ENCODE data around the gene MSI2. TPM values are rescaled to one million over a fixed set of nuclear protein-coding genes. Genes with fewer than 3 reads are reported as not detected.

MSI2 gene
- total RNA-seq, 2 donors from 2014 or later: 88.3 to 114 TPM

GRCh38 chr17:57549468-57549867 lies 293.1 kb downstream of the MSI2 start:
- H3K4me1 Mint-ChIP-seq: peaks cover 96% of the 10 kb centered on the region

GRCh38 chr17:57550016-57550415 lies 293.7 kb downstream of the MSI2 start:
- no peaks in the 10 kb centered on the region for H3K36me3 Mint-ChIP-seq (ENCODE audit: low read depth)
- peak overlapping the region; percentile 45 for H3K27ac ChIP-seq (ENCODE audit: low read depth, low read length)
- no peak for TF ChIP-seq CTCF (conservative IDR thresholded peaks at IDR 0.05)
- no peak overlapping the region for H3K27ac Mint-ChIP-seq
- H3K9ac ChIP-seq (ENCODE audit: extremely low read depth, low read length, poor library complexity, severe bottlenecking): no peak overlapping the region
- H3K4me3 Mint-ChIP-seq: no peak overlapping the region
- H3K9me3 Mint-ChIP-seq: no peaks in the 10 kb centered on the region
- no peaks in the 10 kb centered on the region for H3K27me3 Mint-ChIP-seq (ENCODE audit: insufficient read depth)
- H3K4me3 ChIP-seq (ENCODE audit: low read length): no peak overlapping the region
- no peaks in the 10 kb centered on the region for H3K36me3 ChIP-seq (ENCODE audit: control insufficient read depth, insufficient read depth, low read length)
- peaks cover 44% of the 10 kb centered on the region for H3K4me1 ChIP-seq (ENCODE audit: control insufficient read depth, insufficient read depth, low read length)
- no peaks in the 10 kb centered on the region for H3K9me3 ChIP-seq (ENCODE audit: control insufficient read depth, low read length)
- DNase-seq: no peak
- WGBS, 2 experiments (ENCODE audit: insufficient coverage in 1 of 2, insufficient read length in 1 of 2): 40 to 62% methylated on average over 4 to 10 of the region's 10 CpGs
- H3K27me3 ChIP-seq (ENCODE audit: control insufficient read depth, insufficient read depth, low read length, poor library complexity, severe bottlenecking): no peaks in the 10 kb centered on the region
- peaks cover 96% of the 10 kb centered on the region for H3K4me1 Mint-ChIP-seq

More at GRCh38 chr17:57549468-57549867, 293.1 kb downstream of the MSI2 start:
- Mint-ChIP-seq H3K4me3 (no peak overlapping the region), H3K9me3 (no peaks in the 10 kb centered on the region), H3K27ac (no peak overlapping the region), H3K36me3 (ENCODE audit: low read depth) (no peaks in the 10 kb centered on the region), H3K27me3 (ENCODE audit: insufficient read depth) (no peaks in the 10 kb centered on the region)
- Histone ChIP-seq H3K27ac (ENCODE audit: low read depth, low read length) (no peak overlapping the region), H3K4me3 (ENCODE audit: low read length) (no peak overlapping the region), H3K9ac (ENCODE audit: extremely low read depth, low read length, poor library complexity, severe bottlenecking) (no peak overlapping the region), H3K36me3 (ENCODE audit: control insufficient read depth, insufficient read depth, low read length) (no peaks in the 10 kb centered on the region), H3K9me3 (ENCODE audit: control insufficient read depth, low read length) (no peaks in the 10 kb centered on the region), H3K27me3 (ENCODE audit: control insufficient read depth, insufficient read depth, low read length, poor library complexity, severe bottlenecking) (no peaks in the 10 kb centered on the region), H3K4me1 (ENCODE audit: control insufficient read depth, insufficient read depth, low read length) (peaks cover 45% of the 10 kb centered on the region)
- TF ChIP-seq CTCF (conservative IDR thresholded peaks at IDR 0.05): no peak
- DNase-seq: no peak
- 89 to 100% methylated on average over 1 to 2 of the region's 3 CpGs for WGBS, 2 experiments (ENCODE audit: insufficient coverage in 1 of 2, insufficient read length in 1 of 2)

GRCh38 chr17:57550668-57551315 lies 294.5 kb downstream of the MSI2 start:
- peaks cover 94% of the 10 kb centered on the region for H3K4me1 Mint-ChIP-seq
- Histone ChIP-seq H3K9ac (ENCODE audit: extremely low read depth, low read length, poor library complexity, severe bottlenecking) (no peak overlapping the region), H3K36me3 (ENCODE audit: control insufficient read depth, insufficient read depth, low read length) (no peaks in the 10 kb centered on the region), H3K4me3 (ENCODE audit: low read length) (no peak overlapping the region), H3K27me3 (ENCODE audit: control insufficient read depth, insufficient read depth, low read length, poor library complexity, severe bottlenecking) (no peaks in the 10 kb centered on the region), H3K9me3 (ENCODE audit: control insufficient read depth, low read length) (no peaks in the 10 kb centered on the region), H3K4me1 (ENCODE audit: control insufficient read depth, insufficient read depth, low read length) (peaks cover 44% of the 10 kb centered on the region), H3K27ac (ENCODE audit: low read depth, low read length) (no peak overlapping the region)
- H3K27me3 Mint-ChIP-seq (ENCODE audit: insufficient read depth): no peaks in the 10 kb centered on the region
- no peak for TF ChIP-seq CTCF (conservative IDR thresholded peaks at IDR 0.05)
- H3K36me3 Mint-ChIP-seq (ENCODE audit: low read depth): no peaks in the 10 kb centered on the region
- DNase-seq: no peak
- H3K27ac Mint-ChIP-seq: peak overlapping the region; percentile 59
- 86 to 94% methylated on average over 7 to 11 of the region's 11 CpGs for WGBS, 2 experiments (ENCODE audit: insufficient coverage in 1 of 2, insufficient read length in 1 of 2)
- no peak overlapping the region for H3K4me3 Mint-ChIP-seq
- no peaks in the 10 kb centered on the region for H3K9me3 Mint-ChIP-seq

Measured in endodermal cell (in vitro differentiated cells).